Embryonic facial prominence (tissue), 1 donor: Measurements from ENCODE around the gene HMGCL.

ENCODE experiments used
- DNase-seq: peaks from one replicate; pipeline ENCODE4 v3.0.0-alpha.2; 2016; ENCODE audit errors: extremely low spot score

Gene HMGCL

DNA sequence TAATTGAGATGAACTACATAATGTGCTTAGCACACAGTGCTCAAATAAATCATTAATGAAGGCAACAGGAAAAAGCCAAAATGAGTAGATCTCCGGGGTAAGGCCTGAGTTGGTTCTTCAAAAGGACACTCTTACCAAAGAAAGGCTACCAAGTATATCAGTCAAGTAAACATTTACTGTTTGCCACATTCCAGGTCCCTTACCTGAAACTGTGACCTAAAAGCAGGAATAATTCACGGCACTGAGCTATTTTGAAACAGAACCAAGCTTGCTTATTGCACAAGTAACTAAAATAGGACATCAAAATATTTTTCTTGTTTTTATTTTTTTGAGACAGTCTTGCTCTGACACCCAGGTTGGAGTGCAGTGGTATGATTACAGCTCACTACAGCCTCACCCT lies 49.0 kb downstream of the HMGCL start:
- no peak for DNase-seq

DNA sequence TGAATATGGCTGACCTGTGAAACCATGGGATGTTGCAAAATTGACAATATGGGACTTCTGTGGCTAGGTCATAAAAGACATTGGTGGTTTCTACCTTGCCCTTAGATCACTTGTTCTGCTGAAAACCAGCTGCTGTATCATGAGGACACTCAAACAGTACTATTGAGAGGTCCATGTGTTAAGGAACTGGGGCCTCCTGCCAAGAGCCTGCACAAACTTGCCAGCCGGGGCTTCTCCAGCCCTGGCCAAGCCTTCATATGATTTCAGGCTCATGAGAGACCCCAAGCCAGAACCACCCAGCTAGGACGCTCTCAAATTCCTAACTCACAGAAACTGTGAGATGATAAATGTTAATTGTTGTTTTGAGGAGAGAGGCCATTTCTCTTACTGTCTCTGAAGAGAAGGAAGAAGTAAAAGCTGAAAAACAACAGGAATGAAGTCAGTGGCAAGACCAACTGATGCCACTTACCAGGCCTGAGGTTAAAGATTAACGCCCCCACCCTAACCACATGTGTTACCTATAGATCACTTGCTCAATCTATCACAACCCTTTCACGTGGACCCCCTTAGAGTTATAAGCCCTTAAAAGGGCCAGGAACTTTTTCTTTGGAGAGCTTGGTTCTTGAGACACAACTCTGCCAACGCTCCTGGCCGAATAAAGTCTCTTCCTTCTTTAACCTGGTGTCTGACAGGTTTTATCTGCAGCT lies 50.9 kb downstream of the HMGCL start:
- DNase-seq: no peak

DNA sequence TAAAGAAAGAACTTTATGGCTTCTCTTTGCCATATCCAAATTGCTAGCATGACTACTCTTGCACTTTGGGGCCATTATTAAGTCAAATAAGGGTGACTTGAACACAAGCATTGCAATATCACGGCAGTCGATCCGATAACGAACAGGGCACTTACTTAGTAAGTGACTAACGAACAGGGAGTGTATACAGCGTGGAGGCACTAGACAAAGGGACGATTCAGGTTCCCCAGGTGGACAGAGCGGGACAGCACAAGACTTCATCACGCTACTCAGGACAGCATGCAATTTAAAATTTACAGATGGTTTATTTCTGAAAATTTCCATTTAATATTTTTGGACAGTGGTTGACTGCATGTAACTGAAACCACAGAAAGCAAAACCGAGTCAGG lies 52.4 kb downstream of the HMGCL start:
- no peak for DNase-seq

DNA sequence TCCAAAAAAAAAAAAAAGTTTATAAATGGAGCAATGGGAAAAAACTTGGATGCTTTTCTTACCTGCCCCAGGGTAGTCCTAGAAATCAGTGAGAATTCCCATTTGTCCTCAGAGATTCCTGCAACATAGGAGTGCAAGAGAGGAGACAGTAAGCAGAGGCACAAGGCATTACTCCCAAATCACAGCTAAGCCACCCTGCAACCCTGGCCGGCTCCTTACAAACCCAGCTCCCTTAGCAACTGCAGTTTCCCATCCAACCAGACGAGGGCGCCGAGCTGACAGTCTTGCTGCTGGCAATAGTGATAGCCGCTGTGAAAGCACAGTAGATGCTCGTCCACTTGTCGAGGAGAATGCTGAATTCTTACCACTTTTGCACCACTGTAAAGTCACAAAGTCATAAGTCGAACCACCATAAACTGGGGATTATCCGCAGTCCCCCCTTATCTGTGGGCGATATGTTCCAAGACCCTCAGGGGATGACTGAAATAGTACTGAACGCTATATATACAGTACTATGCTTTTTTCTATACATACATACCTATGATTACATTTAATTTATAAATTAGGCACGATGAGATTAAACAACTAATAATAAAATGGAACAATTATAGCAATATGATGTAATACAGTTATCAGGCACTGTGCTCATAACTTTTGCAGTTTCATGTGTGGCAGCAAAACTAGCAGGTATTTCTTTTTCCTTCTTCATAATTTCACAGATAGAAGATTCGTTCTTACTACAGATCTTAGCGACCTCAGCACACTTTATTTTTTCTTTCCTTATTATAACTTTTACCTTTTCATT lies 53.0 kb downstream of the HMGCL start:
- DNase-seq: no peak

DNA sequence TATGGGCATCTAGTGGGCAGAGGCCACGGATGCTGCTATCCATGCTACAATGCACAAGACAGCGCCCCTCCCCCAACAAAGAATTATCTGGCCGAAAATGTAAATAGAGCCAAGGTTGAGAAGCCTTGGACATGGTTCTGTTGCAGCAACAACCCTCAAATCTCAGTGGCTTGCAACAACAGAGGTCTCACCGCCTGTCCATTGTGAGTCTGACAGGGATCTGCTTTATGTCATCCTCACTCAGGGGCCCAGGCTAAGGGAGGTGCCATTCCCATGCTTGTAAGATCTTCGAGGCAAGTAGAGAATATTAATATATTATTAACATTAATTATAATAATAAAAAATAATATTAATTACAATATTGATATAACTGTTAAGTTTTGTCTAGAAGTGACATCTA lies 56.5 kb downstream of the HMGCL start:
- no peak for DNase-seq

DNA sequence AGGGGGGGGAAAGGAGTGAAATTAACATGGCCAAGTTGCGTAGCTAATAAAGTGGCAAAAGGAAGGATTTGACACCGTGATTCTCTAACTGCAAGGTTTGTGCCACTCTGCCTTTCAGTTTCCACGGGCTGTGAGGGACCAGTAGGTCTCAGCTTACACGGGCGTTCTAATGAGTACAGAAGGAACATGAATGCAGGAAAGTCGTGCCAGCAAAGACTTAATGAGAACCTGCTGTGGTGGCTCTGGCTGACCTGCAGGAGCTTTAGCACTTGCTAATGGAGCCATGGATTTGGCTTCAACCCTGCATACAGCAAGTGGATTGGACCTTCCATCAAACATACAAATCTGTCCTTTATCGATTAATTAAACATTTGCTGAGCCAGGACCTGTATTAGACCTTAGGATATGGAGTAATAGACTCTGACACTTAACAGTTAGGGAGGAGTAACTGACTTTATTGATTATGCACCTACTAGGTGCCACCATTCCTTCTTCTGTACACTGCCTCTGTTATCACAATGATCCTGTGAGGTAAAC lies 62.1 kb downstream of the HMGCL start:
- DNase-seq: no peak

DNA sequence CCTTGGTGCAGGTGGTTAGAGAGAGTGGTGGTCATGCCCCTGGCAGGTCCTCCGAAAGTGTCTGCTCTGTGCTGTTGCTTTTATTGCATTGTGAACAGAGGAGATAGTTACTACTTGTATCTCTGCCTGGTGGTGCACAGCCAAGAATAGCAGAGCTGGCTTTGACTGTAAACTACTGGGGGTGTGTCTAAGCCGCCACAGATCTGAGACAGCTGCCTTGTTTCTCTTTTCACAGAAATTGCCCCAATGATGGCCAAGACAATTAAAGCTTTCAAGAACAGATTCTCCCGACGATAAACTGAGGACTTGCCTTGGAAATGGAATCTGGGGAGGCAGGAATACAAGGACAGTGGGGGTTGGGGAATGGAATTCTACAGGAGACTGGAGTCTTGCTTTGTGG lies 66.0 kb downstream of the HMGCL start:
- no peak for DNase-seq

DNA sequence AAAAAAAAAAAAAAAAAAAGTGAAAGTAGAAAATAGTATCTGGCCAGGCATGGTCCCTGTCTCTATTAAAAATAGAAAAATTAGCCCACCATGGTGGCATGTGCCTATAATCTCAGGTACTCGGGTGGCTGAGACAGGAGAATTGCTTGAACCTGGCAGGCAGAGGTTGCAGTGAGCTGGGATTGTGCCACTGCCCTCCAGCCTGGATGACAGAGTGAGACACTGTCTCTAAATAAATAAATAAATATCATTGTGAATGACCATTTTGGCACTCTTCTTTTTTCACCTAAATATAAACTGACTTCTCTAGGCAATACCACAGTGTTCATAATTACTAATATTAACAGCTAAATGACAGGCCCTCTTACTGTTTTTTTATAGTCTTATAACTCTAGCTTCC lies 67.4 kb downstream of the HMGCL start:
- no peak for DNase-seq

DNA sequence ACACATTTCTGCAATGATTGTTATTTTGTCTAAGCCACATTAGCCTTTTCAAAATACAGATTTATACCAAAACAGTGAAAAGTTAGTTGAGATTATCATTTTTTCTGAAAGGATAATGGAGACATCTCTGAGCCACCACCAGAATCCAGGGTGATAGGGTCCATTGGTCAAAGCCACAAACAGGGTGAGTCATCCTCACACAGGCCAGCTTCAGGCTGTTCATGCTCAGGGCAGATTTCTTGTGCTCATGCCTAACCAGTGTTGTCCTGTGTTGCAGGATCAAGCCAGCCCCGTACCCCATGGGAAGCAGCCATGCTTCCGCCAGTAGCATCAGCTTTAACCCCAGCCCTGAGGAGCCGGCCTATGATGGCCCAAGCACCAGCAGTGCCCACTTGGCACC lies 68.6 kb downstream of the HMGCL start:
- DNase-seq: no peak

DNA sequence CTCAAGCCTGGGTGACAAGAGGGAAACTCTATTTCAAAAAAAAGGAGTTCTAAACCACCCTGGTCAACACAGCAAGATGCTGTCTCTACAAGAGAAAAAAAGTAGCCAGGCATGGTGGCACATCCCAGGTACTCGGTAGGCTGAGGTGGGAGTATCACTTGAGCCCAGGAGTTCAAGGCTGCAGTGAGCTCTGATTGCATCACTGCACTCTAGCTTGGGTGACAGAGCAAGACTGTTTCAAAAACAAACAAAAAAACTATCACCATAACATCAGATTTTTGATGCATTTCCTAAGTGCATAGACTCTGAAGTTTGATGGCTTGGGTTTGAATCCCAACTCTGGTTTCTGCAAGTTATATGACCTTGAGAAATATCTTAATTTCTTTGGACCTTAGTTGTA lies 72.3 kb downstream of the HMGCL start:
- no peak for DNase-seq
